Activated CD4-positive, alpha-beta memory T cell treated with anti-CD3 and anti-CD28 coated beads for 36 hours (primary cell): ENCODE data around the gene OR9K2. TPM values are rescaled to one million over a fixed set of nuclear protein-coding genes. Genes with fewer than 3 reads are reported as not detected.

Source experiments
- total RNA-seq, 2 experiments: library from RNA; stranded (reverse); gene quantifications; one replicate each; pipeline ENCODE4 v1.2.3, GENCODE V29; 2021

The OR9K2 gene
- total RNA-seq, 2 experiments from 2014 or later: not detected

Other genes starting within 250 kb of the OR9K2 start
- 10 to 100 TPM; 73.9 to 74.8 TPM for gene TESPA1, start 141.6 kb upstream of the OR9K2 start, total RNA-seq
- gene NEUROD4, start 106.4 kb upstream of the OR9K2 start, total RNA-seq: not detected
- not detected for gene OR10A7, start 94.6 kb downstream of the OR9K2 start, total RNA-seq
- gene OR6C74, start 118.2 kb downstream of the OR9K2 start, total RNA-seq: not detected
- gene OR6C6, start 170.2 kb downstream of the OR9K2 start, total RNA-seq: not detected
- not detected for gene OR6C1, start 187.9 kb downstream of the OR9K2 start, total RNA-seq
- gene OR6C3, start 204.3 kb downstream of the OR9K2 start, total RNA-seq: not detected
- gene OR6C75, start 236.6 kb downstream of the OR9K2 start, total RNA-seq: not detected